Fibroblast of mammary gland (primary cell): ENCODE data around the gene LARGE1.

Experiments used
- DNase-seq: peaks from one replicate; pipeline ENCODE4 v3.0.0-alpha.2; 2010; ENCODE audit warnings: low read depth
- H3K4me3 ChIP-seq: 2 replicates; pipeline ENCODE4 v1.5.1; 2011; ENCODE audit warnings: low read depth, mild to moderate bottlenecking, low read length, moderate library complexity; ENCODE audit not compliant: control insufficient read depth
- CTCF ChIP-seq: conservative IDR thresholded peaks from 2 replicates; pipeline ENCODE4 v1.5.1; 2011; ENCODE audit warnings: low read depth, low read length, inconsistent platforms; ENCODE audit not compliant: control insufficient read depth, insufficient read depth

Gene LARGE1

GRCh38 chr22:33299245-33299956 is 620.9 kb downstream of the LARGE1 start:
- no peak for TF ChIP-seq CTCF
- no peak overlapping the region for H3K4me3 ChIP-seq
- no peak for DNase-seq

DNA sequence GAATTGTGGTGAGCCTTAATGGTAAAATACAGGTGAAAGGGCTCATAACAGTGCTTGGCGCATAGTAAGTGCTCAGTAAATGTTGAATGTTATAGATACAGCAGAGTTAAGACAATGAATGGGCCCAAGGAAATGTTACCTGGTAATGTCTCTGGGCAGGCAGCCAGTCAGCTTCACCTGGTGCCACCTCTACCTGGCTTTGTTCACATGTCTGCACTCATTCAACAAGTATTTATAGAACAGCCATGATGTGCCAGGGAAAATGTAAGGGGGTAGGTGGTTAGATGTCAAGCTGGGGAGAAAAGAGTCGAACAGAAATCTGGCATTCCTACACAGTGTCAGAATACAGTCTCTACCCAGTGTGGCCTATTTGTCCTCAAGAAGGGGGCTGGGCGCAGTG is 623.3 kb downstream of the LARGE1 start:
- no peak for TF ChIP-seq CTCF
- DNase-seq, result no peak
- H3K4me3 ChIP-seq, result no peak overlapping the region

- DNase-seq, result no peak
- TF ChIP-seq CTCF, result no peak
- no peak overlapping the region for H3K4me3 ChIP-seq
Observed at GRCh38 chr22:33288078-33288477, 632.2 kb downstream of the LARGE1 start.

DNA sequence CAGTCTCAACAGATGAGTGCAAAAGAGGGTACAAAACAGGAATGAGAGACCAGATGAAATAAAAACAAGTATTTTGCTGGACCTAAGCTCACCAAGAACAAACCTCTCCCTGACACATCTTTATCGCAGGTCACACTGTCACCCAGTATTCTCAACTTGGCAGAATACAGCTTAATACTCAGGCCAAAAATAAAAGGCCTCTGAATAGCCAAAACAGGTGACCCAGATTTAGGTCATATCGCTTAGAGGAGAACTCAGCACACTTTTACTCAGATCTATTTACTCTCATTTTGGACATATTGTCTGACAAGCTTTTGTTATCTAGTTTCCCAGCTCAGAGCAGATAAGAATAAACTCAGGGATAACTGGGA is 645.2 kb downstream of the LARGE1 start:
- DNase-seq, result no peak
- TF ChIP-seq CTCF, result no peak
- no peak overlapping the region for H3K4me3 ChIP-seq

DNA sequence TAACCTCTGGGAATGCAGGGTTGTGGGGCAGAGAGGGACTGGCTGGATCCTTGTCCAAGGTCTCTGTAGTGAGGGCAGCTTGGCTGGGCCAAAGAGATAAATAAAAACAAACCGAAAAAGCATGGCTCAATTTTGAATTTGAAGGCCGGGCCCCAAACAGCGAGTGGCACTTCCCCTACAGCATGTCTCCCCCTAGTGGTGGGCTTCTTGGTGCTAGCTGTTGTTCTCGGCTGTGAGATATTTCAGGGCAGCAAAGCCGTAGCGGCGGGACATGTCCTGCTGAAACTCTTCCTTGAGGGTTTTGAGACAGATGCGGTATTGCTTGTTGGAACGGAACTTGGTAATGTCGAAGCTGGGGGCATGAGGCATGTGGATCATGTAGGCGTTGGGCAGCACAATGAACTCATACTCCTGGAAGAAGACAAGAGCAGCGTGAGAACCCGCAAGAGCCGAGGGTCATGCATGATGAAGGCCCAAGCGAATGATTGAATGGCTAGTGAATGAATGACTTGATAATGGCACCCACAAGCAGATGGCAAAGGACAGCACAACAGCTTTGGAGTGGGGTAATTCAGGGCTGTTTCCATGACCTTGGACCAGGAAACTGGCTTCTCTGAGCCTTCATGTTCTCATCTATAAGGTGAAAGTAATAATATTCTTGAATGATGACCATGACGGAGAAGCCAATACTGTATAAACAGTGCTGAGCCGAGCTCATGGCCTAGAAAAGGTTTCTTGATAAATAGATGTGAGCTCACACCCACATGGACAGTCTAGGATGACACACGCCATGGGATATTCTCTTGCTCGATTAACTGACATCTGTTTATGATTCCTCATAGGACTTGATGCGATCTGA is 645.8 kb downstream of the LARGE1 start:
- H3K4me3 ChIP-seq, result no peak overlapping the region
- peak; percentile 35 for DNase-seq

GRCh38 chr22:33272871-33273270 is 647.4 kb downstream of the LARGE1 start:
- TF ChIP-seq CTCF, result no peak
- H3K4me3 ChIP-seq, result no peak overlapping the region
- no peak for DNase-seq

More for the DNA sequence above, 645.8 kb downstream of the LARGE1 start:
- peak; percentile 63 for TF ChIP-seq CTCF

GRCh38 chr22:33272180-33272579 is 648.1 kb downstream of the LARGE1 start:
- TF ChIP-seq CTCF, result no peak
- DNase-seq, result no peak
- no peak overlapping the region for H3K4me3 ChIP-seq
